ENCODE data around the gene AARSD1. TPM values are rescaled to one million over a fixed set of nuclear protein-coding genes. Genes with fewer than 3 reads are reported as not detected.
"Not testable (repeated sequence)": the region's sequence is repeated elsewhere in the genome, so short reads cannot be mapped to it uniquely, and the experiment has no call there.

The AARSD1 gene
- total RNA-seq, 1 donor from 2014 or later: 59.3 TPM

- Mint-ChIP-seq H3K27ac (no peak overlapping the region), H3K36me3 (ENCODE audit: insufficient read depth) (no peaks in the 10 kb centered on the region), H3K4me3 (ENCODE audit: low read depth) (no peak overlapping the region), H3K4me1 (ENCODE audit: low read depth) (no peaks in the 10 kb centered on the region), H3K9me3 (ENCODE audit: low read depth) (no peaks in the 10 kb centered on the region), H3K27me3 (peaks cover 3% of the 10 kb centered on the region)
- peak; percentile 30 for DNase-seq (ENCODE audit: low spot score, unreplicated experiment)
- peak; percentile 72 for TF ChIP-seq CTCF (IDR thresholded peaks at IDR 0.05; ENCODE audit: unreplicated experiment)
Observed at GRCh38 chr17:42937712-42938596, 26.3 kb downstream of the AARSD1 start.

- TF ChIP-seq CTCF (IDR thresholded peaks at IDR 0.05; ENCODE audit: unreplicated experiment): no peak
- no peak overlapping the region for H3K27ac Mint-ChIP-seq
- H3K36me3 Mint-ChIP-seq (ENCODE audit: insufficient read depth): no peaks in the 10 kb centered on the region
- H3K9me3 Mint-ChIP-seq (ENCODE audit: low read depth): no peaks in the 10 kb centered on the region
- peaks cover 3% of the 10 kb centered on the region for H3K27me3 Mint-ChIP-seq
- no peak for DNase-seq (ENCODE audit: low spot score, unreplicated experiment)
- H3K4me1 Mint-ChIP-seq (ENCODE audit: low read depth): peaks cover 7% of the 10 kb centered on the region
- H3K4me3 Mint-ChIP-seq (ENCODE audit: low read depth): no peak overlapping the region
Observed at GRCh38 chr17:42929497-42929844, 34.8 kb downstream of the AARSD1 start.

GRCh38 chr17:42928714-42929496 is 35.3 kb downstream of the AARSD1 start:
- peaks cover under 1% of the 10 kb centered on the region for H3K27me3 Mint-ChIP-seq
- no peaks in the 10 kb centered on the region for H3K36me3 Mint-ChIP-seq (ENCODE audit: insufficient read depth)
- peak overlapping the region; percentile 87 for H3K27ac Mint-ChIP-seq
- H3K9me3 Mint-ChIP-seq (ENCODE audit: low read depth): no peaks in the 10 kb centered on the region
- no peak overlapping the region for H3K4me3 Mint-ChIP-seq (ENCODE audit: low read depth)
- DNase-seq (ENCODE audit: low spot score, unreplicated experiment): no peak
- peak; percentile 65 for TF ChIP-seq CTCF (IDR thresholded peaks at IDR 0.05; ENCODE audit: unreplicated experiment)
- H3K4me1 Mint-ChIP-seq (ENCODE audit: low read depth): peaks cover 7% of the 10 kb centered on the region

GRCh38 chr17:42924891-42925290 is 39.4 kb downstream of the AARSD1 start:
- Mint-ChIP-seq H3K9me3 (ENCODE audit: low read depth) (no peaks in the 10 kb centered on the region), H3K4me3 (ENCODE audit: low read depth) (no peak overlapping the region), H3K4me1 (ENCODE audit: low read depth) (peaks cover 17% of the 10 kb centered on the region), H3K36me3 (ENCODE audit: insufficient read depth) (no peaks in the 10 kb centered on the region), H3K27ac (no peak overlapping the region), H3K27me3 (peaks cover 3% of the 10 kb centered on the region)
- DNase-seq (ENCODE audit: low spot score, unreplicated experiment): no peak
- no peak for TF ChIP-seq CTCF (IDR thresholded peaks at IDR 0.05; ENCODE audit: unreplicated experiment)

- H3K27ac Mint-ChIP-seq; DNase-seq (ENCODE audit: low spot score, unreplicated experiment); H3K27me3 Mint-ChIP-seq; H3K4me3 Mint-ChIP-seq (ENCODE audit: low read depth); H3K36me3 Mint-ChIP-seq (ENCODE audit: insufficient read depth); H3K9me3 Mint-ChIP-seq (ENCODE audit: low read depth): not testable (repeated sequence)
- H3K4me1 Mint-ChIP-seq (ENCODE audit: low read depth): peaks cover 22% of the 10 kb centered on the region
Observed at GRCh38 chr17:42923472-42923871, 40.8 kb downstream of the AARSD1 start.
